GM21717 (cell line): Measurements from ENCODE around the gene KSR1.

Source experiments
- ATAC-seq: cut with Tn5 transposase; IDR thresholded peaks from one replicate; pipeline ENCODE4 v1.9.1; 2021; ENCODE audit warnings: mild to moderate bottlenecking, moderate library complexity; ENCODE audit not compliant: unreplicated experiment

KSR1 gene

DNA sequence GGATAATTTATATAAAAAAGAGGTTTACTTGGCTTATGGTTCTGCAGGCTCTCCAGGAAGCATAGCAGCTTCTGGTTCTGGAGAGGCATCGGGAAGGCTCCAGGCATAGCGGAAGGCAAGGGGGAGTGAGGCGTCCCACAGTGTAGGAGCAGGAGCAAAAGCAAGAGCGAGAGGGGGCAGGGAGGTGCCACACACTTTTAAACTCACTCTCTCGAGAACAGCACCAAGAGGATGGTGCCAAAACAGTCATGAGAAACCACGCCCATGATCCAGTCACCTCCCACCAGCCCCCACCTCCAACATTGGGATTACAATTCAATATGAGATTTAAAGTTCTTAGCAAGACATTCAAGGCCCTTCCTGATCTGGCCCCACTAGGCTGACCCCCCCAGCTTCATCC is 124.8 kb downstream of the KSR1 start:
- ATAC-seq: no peak

DNA sequence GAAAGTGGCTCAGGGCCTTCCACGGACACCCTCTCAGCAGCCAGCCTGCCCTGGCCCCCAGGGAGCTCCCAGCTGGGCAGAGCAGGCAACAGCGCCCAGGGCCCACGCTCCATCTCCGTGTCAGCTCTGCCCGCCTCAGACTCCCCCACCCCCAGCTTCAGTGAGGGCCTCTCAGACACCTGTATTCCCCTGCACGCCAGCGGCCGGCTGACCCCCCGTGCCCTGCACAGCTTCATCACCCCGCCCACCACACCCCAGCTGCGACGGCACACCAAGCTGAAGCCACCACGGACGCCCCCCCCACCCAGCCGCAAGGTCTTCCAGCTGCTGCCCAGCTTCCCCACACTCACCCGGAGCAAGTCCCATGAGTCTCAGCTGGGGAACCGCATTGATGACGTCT is 126.4 kb downstream of the KSR1 start:
- ATAC-seq: no peak

DNA sequence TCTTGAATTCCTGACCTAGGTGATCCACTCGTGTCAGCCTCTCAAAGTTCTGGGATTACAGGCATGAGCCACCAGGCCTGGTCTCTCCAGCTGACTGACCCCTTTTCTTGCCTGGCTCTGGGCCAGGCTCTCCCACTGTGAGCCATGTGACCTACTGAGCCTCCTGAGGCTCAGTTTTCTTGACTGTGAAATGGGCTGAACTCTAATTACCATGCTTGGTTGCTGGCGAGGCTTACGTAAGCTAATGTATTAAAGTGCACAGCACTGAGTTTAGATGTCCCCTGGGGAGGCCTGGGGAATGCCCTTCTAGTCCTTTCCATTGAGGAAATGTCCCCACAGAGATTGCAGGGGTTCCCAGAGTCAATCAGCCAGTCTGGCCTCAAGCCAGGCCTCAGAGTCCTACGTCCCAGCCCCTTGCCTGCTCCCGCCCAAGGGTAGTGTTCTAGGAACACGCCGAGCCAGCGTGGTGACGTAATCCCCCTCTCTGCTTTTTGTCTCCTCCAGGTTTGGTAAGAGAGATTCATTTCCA is 129.0 kb downstream of the KSR1 start:
- ATAC-seq: no peak

DNA sequence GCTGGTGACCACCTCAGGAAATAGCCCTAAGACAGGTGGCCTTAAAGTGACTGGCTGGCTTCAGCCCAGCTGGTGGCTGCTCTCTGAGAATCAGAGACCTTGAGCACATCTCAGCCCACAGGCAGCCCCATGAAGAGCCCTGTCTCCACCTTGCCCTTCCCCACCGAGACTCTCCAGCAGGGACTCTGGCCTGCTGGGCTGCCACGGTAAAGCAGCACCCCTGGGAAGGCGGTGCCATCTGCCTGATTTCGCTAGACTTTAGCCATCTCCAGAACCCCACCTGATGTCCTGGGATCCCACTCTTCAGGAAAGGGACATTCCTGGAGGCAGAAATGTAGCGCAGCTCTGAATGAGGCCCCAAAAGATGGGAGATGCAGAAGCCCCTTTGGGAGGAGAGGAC is 129.5 kb downstream of the KSR1 start:
- no peak for ATAC-seq

DNA sequence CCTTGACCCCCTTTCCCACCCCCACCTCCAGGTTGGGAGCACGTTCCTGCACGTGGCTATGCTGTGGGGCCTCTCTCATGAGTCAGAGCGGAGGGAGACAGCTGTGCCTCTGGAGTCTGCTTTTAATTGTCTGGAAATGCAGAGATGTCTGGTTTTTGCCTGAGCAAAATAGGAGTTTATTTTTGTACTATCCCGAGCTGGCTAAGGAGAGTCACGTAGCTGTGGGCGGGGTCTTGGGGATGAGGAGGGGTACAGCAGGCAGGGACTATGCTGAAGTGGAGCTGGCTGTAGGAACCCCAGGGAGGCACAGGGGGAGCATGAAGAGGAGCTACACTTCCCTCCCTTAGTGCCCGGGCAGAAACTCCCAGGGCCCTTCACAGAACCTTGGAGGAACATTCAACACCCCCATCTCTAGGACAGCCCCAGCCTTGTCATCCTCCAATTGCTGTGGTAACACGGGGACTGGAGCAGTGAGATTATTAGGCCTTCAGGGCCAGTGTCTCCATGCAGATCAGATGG is 130.0 kb downstream of the KSR1 start:
- ATAC-seq: no peak

DNA sequence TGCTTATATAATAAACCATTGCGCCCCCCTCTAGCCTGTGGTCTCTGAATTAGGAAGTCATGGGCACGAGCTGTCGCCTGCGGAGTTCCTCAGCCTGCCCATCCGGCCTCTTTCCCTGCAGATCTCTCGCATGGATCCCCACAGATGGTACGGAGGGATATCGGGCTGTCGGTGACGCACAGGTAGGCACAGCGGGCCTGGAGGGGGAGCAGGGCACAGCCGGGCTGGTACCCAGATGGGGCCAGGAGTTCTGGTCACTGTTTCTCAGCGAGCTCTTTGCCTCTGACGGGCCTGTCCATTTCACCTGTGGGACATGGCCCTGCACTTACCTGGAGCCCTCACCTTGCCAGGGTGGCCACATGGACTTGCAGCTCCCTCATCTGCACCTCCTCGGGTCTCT is 132.1 kb downstream of the KSR1 start:
- no peak for ATAC-seq

DNA sequence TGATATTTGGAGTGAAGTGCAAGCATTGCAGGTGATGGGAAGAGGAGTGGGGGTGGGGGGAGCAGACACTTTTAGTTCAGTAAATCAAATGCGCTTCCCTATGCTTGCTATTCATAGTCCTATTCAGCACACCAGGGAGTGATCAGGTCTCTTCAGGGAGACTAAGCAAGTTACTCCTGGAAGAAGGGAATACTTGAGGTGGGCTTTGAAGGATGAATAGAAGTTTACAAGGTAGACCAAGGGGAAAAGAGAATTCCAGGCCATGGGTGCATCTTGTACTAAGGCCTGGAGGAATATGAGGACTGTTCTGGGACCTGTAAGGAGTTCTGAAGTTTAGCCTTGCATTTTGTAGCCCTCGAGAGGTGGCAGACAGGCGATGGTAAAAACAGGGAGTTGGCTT is 134.6 kb downstream of the KSR1 start:
- ATAC-seq: no peak

DNA sequence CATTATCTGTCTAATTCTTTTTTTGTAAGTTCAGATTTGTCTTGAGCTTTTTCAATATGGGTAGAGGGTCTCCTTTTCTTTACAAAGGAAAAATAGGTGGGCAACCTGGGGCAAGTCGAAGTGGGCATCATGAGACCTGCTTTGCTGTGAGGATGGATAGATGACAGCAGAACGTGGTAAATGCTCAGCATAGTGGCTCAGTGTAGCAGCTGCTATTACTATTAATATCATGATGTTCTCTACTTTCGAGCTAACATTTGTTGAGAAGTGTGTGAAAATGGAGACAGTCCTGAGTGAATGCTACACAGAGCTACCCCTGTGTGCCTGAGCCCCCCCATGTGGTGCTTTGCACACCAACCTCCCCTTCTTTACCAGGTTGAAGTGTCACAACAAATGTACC is 135.7 kb downstream of the KSR1 start:
- no peak for ATAC-seq

DNA sequence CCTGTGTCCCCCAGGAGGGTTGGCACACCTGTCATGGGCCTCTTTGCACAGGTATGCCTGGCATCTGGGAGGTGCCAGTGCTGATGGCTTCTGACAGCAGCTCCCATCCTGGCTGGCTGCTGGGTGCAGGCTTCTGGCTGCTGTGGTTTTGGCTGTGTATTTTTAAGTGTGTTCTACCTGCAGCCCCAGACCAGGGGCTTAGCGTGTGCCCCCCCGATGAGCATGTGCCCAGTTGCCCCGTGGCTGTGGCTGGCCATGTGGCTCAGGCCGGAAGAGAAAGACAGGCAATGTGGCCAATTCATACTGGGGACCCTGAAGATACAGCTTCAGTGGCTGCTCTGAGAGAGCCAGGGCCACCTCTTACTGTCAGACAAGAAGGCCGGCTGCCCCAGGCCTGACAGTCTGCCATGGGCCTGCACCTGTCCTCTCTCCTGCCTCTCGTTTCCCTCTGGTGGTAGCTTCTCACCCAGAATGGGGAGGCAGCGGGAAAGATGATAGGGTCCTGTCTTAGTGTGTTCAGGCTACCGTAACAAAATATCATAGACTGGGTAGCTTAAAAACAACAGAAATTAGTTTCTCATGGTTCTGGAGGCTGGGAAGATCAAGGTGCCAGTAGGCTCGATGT is 137.1 kb downstream of the KSR1 start:
- no peak for ATAC-seq

DNA sequence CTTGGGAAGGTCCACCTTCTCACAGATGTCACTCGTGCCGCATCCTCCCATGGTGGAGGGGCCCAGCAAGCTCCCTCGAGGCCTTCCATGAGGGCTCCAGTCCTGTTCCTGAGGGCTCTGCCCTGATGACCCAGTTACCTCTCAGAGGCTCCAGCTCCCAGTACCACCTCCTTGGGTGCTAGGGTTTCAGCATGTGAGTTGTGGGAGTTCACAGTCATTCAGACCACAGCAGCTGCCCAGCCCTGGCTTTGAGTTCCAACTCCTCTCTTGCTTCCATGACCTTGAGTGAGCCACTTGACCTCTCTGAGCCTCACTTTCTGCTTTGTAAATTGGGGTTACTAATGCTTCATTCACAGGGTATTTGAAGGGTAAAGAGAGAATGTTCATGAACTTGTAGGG is 137.6 kb downstream of the KSR1 start:
- no peak for ATAC-seq

DNA sequence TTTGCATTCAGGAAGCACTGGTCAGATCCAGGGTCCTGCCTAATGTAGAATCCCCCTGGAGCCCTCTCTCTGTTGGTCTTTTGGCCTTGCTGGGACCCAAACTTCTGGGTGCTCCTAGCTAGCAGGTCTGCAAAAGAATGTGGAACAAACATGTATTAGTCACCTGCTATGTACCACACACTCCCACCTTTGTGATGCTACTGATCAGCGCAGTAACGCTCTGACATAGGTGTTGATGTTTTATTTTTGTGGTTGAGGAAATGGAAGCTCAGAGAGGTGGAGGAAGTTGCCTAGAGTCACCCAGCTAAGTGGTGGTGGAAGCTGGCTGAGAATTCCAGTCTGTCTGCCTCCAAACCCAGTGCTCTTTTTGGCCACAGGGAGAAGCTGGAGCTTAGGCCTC is 139.0 kb downstream of the KSR1 start:
- no peak for ATAC-seq

DNA sequence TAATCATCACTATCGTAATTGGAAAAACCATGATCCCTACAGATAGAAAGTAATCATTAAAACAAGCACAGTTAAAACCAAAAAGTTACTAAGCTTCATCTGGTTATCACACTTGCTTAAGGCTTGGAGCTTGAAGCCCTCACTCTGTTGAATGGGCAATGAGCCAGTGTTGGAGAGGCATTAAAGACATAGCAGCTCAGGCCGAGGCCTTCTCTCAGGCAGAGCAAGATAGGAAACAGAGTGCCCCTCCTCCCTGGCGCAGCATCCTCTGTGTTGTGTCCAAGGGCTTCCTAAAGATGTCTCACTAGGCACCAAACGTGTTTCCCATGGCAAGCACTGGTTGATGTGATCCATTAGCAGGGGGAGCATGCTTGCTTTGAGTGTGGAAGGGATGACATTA is 139.8 kb downstream of the KSR1 start:
- no peak for ATAC-seq

DNA sequence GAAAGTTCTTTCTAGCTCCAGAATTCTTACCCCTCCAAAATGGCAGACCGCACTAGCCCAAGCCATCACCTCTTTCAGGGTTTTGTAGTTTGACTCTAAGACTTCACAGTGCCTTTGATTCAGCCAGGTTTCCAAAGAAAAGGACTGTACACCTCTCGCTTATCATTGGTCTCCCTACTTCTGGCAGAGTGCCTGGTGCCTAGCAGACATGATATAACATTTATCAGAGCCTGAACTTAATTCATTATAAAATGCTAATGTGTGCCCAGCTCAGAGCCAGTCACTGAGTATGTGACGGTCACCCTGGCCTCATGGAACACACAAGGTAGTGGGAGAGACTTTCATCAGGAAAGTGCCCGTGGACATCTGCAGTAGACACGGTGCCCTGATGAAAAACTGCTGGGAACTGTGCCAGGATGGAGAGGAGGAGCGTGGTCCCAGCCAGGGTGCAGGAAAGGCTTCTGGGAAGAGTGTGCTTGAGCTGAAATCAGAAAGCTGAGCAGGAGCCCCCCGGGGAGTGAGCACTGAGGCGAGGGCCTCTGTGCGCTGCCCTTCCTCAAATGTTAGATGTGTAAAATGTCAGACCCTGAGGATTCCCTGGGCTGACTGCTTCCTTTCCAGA is 140.4 kb downstream of the KSR1 start:
- no peak for ATAC-seq

DNA sequence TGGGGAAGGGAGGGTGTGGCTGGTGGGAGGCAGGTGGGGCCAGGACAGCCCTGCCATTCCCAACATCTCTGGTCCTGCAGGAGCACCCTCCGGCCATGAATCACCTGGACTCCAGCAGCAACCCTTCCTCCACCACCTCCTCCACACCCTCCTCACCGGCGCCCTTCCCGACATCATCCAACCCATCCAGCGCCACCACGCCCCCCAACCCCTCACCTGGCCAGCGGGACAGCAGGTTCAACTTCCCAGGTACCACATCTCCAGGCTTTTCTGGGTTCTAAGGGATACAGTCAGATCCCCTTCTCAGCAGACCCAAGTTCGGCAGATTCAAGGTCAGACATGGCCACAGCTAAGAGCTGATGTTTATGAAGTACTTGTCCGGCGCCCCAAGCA is 140.9 kb downstream of the KSR1 start:
- no peak for ATAC-seq

DNA sequence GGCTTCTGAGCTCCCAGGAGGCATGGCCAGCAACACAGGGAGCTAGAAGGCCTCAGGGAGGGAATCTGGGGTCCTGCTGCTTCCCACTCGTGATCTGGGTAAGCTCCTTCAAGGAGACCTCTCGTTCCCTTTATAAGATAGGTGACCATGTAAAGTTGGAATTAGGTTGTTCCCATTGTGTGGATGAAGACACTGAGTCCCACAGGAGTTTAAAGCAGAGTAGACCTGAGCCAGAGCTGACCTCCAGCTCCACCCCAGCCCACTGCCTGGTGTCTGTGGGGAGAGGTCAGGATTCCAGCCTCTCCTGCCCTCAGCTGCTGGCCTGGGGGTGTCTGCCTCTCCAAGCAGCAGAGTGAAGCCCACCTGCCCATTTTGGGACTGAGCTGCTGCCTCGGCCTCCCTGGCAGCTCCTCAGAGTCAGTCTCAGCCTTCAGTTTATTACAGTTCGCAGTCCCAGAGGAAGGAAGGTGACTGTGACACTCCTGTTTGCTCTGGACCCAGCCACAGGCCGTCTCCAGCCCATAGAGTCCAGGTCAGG is 141.6 kb downstream of the KSR1 start:
- no peak for ATAC-seq

DNA sequence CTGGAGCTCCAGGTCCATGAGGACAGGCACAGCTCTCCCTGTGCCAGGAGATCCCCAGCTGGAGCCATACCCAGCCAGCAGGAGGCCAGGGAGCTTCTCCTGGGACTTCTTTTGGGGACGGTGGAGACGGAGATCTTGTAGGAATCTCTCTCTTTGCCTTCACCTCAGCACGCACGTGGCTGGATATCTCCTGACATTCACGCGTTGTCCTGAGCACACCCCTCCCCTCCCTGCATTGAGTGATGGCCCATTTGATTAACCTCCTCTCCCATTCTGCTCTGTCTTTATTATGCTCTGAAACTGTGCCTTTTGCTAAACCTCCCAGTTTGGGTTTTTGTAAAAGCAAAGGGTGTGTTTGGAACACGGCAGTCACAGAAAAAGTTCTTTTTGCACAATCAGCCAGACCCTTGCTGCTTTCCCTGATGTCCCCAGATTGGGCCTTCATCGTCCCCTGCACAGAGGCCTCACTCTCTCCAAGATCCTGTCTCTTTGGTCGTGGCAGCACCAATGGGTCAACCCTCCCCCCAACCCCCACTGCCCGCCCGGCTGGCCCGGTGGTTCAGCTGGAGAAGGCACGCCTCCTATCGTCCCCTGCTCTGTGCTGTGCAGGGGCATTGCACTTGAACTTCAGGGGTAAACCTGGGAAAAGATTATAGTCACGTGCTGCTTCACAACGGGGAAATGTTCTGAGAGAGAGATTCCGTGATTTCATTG is 142.2 kb downstream of the KSR1 start:
- no peak for ATAC-seq

DNA sequence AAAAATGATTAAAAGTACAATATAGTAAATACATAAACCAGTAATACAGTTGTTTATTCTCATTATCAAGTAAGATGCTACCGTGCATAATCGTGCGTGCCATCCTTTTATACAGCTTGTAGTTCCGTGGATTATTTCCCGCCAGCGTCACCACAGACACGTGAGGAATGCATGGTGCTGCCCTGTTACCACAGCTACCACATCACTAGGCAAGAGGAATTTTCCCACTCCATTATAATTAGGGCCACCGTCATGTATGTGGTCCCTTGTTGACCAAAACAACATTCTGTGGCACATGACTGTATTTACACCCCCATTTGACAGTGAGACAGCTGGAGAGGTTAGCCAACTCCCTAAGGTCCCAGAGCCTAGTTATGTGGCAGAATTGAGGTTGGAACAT is 144.2 kb downstream of the KSR1 start:
- no peak for ATAC-seq

DNA sequence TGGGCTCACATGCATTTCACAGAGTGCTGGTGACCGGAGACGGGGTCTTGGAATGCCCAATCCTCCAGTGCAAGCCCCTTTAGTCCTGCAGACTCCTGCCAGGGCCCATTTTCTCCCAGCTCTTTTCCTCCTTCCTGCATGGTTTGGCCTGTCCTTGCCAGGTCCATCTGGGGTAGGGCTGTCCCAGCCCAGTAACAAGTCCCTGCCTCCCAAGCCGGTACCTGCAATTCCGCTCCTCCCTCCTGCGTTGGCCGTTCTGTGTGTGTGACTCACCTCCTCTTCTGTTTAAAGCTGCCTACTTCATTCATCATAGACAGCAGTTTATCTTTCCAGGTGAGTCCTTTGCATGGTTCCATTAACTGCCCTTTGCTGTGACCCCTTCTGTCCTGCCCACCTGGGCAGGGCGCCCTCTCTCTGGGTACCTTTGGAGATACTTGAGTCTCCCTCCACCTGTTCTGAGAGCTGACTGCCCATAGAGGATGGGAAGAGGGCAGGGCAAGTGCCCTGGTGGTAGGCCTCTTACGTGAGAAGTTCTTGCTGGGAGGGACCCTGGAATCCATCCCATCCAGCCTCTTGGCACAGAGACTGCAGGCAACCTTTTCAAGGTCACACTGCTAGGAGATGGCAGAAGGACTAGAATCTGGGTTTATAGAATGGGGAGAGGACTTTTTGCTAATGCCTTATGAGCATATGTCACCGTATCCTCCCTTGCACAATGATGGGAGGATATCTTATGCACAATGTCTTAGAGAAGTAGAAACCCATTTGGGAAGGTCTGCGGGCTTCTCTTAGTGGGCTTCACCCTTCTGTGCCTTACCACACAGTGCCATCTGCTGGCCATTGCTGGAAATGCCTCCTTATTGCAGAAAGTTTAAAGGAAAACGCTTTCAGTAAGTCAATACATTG is 145.1 kb downstream of the KSR1 start:
- ATAC-seq: no peak

DNA sequence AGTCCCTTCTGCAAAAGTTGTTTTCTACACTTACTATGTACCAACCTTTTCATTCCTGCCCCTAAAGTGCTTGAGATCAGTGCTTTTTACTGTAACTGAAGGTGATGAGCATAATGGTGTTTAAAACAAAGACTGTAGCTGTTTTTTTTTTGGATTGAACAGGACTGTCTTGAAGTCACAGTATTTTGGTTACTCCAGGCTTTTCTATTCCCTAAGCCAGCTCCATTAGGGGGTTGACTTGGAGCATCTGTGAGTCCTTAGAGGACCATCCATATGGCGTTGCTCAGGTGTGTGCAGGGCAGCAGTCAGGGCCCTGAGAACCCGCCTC is 145.7 kb downstream of the KSR1 start:
- no peak for ATAC-seq

DNA sequence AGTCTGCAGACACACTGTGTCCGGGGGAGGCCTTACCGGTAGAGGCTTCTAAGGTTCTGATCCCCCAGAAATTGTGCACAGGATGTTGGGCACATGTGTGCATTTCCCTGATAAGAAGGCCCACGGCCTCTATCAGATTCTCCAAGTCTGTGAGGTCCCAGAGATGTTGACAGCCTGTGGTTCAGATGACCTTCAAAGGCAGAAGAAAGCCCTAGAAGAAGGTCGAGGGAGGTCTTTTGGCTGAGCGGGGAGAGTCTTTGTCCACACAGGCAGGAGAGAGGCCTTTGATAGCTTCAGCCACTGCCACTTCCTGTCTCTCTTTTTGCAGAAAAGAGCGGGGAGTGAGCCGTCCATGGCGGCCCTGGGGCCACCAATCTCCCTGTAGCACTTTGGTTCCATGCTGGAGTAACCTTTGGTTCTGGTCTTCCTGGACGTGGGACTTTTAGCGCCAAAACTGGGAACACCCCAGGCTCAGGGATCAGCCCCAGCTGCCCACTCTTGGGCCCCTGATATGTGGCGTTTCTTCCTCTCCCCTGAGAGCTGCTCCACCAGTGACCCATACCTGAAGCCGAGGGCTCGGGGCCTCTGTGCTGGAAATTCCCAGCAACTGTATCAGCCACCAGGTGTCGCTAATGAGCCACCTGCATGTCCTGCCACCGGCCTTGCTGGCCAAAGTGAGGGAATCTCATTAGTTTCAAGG is 146.6 kb downstream of the KSR1 start:
- no peak for ATAC-seq
